Measurements from ENCODE around the gene MLF2.

Gene MLF2

GRCh38 chr12:6778574-6779550 lies 25.9 kb upstream of the MLF2 start:
- DNase-seq (ENCODE audit: low read depth), result peak; percentile 88

GRCh38 chr12:6778217-6778573 lies 25.3 kb upstream of the MLF2 start:
- peak; percentile 41 for DNase-seq (ENCODE audit: low read depth)

GRCh38 chr12:6777386-6777785 lies 24.4 kb upstream of the MLF2 start:
- no peak for DNase-seq (ENCODE audit: low read depth)

DNA sequence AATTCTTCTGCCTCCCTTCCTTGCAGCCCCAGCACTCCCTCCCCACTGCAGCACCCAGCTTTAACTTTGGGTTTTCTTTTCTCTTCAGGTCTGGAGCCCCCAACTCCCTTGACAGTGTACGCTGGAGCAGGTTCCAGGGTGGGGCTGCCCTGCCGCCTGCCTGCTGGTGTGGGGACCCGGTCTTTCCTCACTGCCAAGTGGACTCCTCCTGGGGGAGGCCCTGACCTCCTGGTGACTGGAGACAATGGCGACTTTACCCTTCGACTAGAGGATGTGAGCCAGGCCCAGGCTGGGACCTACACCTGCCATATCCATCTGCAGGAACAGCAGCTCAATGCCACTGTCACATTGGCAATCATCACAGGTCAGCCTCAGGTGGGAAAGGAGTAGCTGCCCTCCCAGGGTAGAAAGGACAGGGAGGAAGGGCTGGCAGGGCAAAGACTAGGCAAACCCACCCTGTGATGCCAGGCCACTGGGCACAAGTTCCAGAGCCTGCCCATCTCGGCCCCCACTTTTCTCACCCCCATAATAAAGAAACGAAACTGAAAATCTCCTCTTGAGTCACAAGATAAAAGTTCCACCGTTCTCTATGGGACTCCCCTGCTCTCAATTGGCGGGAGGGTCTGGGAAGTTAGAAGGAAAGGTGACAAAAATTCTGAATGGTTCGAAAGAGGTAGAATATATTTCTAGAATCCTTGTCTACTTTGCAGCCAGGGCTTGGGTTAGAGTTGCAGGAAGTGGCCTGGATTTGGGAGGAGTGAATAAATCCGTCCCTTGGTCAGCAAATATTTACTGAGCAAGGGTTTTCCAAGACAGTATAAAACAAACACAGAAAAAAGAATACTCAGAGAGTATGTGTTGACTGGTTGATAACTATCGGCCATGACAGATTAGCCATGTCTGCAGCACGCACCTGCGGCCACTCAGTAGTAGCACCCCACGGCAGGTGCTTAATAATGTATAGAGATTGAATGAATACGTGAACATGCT lies 22.5 kb upstream of the MLF2 start:
- DNase-seq (ENCODE audit: low read depth), result no peak

DNA sequence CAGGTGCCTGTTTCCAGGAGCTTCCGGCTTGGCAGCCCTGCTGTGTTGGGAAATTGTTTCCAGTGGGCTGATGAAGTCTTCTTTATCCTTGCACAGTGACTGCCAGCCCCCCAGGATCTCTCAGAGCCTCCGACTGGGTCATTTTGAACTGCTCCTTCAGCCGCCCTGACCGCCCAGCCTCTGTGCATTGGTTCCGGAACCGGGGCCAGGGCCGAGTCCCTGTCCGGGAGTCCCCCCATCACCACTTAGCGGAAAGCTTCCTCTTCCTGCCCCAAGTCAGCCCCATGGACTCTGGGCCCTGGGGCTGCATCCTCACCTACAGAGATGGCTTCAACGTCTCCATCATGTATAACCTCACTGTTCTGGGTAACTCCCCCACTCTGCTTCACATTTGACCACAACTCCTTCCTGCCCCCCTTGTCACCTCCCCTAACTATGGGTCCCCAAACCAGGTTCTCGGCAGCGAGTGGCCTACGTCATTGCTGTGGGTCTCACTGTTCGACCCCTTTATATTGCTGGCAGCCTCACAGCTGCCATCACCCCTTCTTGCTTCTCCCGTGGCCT lies 21.6 kb upstream of the MLF2 start:
- DNase-seq (ENCODE audit: low read depth), result no peak

DNA sequence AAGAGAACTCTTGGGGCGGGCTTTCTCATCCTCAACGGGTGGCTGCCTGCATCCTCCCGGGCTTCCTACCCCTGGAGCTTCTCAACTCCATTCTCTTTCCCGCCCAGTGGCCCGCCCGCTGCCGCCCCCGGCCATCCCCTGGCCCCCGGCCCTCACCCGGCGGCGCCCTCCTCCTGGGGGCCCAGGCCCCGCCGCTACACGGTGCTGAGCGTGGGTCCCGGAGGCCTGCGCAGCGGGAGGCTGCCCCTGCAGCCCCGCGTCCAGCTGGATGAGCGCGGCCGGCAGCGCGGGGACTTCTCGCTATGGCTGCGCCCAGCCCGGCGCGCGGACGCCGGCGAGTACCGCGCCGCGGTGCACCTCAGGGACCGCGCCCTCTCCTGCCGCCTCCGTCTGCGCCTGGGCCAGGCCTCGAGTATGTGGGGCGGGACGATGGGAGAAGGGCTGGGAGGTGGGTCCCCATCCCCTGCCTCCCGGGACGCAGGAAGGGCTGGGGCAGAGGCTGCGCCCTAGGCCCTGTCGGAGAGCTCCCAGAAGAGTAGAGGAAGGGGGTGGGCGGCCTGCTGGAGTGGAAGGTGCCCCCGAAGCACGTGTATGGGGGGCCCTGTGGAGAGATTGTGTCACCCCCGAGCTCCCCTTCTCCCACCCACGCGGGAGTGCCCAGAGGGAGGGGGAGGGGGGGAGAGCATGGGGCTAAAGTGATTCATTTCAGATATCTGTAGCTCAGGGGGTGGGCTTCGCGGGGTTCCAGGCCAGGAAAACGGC lies 20.8 kb upstream of the MLF2 start:
- DNase-seq (ENCODE audit: low read depth), result no peak

- no peak for DNase-seq (ENCODE audit: low read depth)
Measured at GRCh38 chr12:6772726-6773589, 20.0 kb upstream of the MLF2 start.

- DNase-seq (ENCODE audit: low read depth), result no peak
Measured at GRCh38 chr12:6772331-6772695, 19.4 kb upstream of the MLF2 start, which contains the start of gene LAG3. TSS of gene LAG3 (plus strand) at chr12:6772520. CDS start at chr12:6772853, 333 bp downstream.

- no peak for DNase-seq (ENCODE audit: low read depth)
Measured at GRCh38 chr12:6771509-6772330, 18.8 kb upstream of the MLF2 start.

- DNase-seq (ENCODE audit: low read depth), result no peak
Measured at GRCh38 chr12:6771091-6771495, 18.2 kb upstream of the MLF2 start.

GRCh38 chr12:6770600-6770999 lies 17.7 kb upstream of the MLF2 start:
- DNase-seq (ENCODE audit: low read depth), result no peak

DNA sequence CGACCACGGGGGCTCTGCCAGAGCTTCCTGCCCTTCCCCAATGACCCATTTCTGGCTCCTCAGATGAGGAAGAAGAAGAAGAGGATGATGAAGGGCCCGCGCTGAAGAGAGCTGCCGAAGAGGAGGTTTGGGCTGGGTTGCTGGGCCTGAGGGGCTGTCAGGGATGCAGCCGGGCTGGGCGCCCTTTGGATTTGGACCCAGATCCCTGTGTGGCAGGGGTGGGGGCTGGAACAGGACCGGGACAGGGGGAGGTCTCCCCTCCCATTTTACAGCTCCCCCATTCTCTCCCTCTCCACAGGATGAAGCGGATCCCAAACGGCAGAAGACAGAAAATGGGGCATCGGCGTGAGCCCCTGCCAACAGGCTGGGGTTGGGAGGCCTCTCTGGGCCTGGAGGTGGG lies 17.2 kb upstream of the MLF2 start:
- DNase-seq (ENCODE audit: low read depth), result no peak

DNA sequence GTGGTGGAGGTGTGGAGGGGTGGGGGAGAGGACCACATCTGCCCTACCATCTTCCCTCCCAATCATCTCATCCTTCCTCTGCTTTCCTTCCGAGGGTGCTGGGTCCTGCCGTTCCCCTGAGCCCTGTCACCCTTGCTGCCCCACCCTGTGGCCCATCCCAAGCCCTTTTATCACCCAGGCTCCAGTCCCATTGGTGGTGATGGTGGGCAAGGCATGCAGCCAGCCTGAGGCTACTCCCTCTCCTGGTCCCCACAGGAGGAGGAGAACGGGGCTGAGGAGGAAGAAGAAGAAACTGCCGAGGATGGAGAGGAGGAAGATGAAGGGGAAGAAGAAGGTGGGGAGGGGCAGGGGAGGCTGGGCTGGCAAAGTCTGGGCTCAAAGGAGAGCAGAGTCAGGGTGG lies 16.7 kb upstream of the MLF2 start:
- no peak for DNase-seq (ENCODE audit: low read depth)

- DNase-seq (ENCODE audit: low read depth), result peak; percentile 20
Measured at GRCh38 chr12:6768990-6769389, 16.0 kb upstream of the MLF2 start.

DNA sequence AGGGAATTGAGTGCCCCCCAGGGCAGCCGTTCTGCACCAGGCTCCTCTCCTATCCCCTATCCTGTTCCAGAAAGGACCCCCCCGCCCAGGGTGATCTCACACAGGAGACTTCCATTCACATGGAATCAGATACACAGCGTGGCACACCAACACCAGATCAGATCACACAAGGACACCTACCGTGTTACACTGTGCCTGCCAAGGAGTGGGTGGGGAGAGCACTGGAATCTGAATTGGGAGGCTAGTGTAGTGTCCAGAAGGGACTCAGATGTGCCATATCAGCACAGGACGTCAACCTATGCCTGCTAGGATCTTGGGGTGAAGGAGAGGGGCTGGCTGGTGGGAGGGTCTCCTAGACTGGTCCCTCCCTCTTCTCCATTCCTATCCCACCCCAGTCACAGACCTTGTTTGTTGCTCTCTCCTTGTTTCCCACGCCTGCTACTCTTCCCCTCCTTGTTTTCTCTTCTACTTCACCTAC lies 15.5 kb upstream of the MLF2 start:
- no peak for DNase-seq (ENCODE audit: low read depth)

- DNase-seq (ENCODE audit: low read depth), result peak; percentile 16
Measured at GRCh38 chr12:6767353-6768319, 14.7 kb upstream of the MLF2 start.

DNA sequence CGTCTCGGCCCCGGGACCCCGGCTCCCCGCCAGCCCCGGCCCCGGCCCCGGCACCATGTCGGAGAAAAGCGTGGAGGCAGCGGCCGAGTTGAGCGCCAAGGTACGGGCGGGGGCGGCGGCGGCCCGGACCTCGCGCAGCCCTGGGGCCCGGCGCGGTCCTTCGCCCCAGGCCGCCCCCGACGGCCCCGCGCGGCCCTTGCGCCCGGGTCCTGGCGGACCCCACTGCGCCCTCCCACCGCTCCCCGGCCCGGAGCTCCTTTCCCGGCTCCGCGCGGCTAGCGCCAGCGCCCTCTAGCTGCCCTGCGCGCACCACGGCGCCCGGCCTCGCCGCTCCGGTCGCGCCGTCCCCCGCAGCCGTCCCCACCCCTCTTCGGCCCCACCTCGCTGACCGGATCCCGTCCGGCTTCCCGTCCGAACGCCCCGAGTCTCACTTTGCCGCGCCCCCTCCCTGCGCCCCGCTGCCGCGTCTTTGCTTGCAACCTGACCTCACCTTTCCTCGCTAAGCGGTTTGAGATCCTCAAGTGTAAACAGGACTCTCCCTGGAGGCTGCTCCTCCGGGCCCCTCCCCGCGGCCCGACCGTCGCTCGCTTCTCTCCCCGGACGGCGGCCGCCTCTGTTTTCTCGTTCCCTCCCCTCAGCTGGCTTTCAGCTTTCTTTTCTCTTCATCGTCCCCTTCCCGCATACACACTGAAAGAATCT lies 13.9 kb upstream of the MLF2 start:
- DNase-seq (ENCODE audit: low read depth), result peak; percentile 67
